ENCODE data around the gene ABLIM1. TPM values are rescaled to one million over a fixed set of nuclear protein-coding genes. Genes with fewer than 3 reads are reported as not detected.

ABLIM1 gene
- total RNA-seq, 1 donor from 2014 or later = 35.8 TPM

GRCh38 chr10:114687459-114687858 lies 29.4 kb upstream of the ABLIM1 start:
- H3K27me3 Mint-ChIP-seq (ENCODE audit: low read depth) = no peaks in the 10 kb centered on the region
- TF ChIP-seq, protein P1, sequence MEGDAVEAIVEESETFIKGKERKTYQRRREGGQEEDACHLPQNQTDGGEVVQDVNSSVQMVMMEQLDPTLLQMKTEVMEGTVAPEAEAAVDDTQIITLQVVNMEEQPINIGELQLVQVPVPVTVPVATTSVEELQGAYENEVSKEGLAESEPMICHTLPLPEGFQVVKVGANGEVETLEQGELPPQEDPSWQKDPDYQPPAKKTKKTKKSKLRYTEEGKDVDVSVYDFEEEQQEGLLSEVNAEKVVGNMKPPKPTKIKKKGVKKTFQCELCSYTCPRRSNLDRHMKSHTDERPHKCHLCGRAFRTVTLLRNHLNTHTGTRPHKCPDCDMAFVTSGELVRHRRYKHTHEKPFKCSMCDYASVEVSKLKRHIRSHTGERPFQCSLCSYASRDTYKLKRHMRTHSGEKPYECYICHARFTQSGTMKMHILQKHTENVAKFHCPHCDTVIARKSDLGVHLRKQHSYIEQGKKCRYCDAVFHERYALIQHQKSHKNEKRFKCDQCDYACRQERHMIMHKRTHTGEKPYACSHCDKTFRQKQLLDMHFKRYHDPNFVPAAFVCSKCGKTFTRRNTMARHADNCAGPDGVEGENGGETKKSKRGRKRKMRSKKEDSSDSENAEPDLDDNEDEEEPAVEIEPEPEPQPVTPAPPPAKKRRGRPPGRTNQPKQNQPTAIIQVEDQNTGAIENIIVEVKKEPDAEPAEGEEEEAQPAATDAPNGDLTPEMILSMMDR (conservative IDR thresholded peaks at IDR 0.05) = no peak
- no peak overlapping the region for H3K4me3 Mint-ChIP-seq
- H3K27ac Mint-ChIP-seq (ENCODE audit: unreplicated experiment) = no peak overlapping the region
- H3K36me3 Mint-ChIP-seq (ENCODE audit: low read depth) = no peaks in the 10 kb centered on the region
- no peak for DNase-seq (ENCODE audit: low read depth, low spot score)
- peaks cover 36% of the 10 kb centered on the region for H3K4me1 Mint-ChIP-seq
- H3K9me3 Mint-ChIP-seq = no peaks in the 10 kb centered on the region

- Mint-ChIP-seq H3K4me1 (peaks cover 30% of the 10 kb centered on the region), H3K27ac (ENCODE audit: unreplicated experiment) (no peak overlapping the region), H3K9me3 (no peaks in the 10 kb centered on the region), H3K4me3 (no peak overlapping the region), H3K27me3 (ENCODE audit: low read depth) (no peaks in the 10 kb centered on the region), H3K36me3 (ENCODE audit: low read depth) (no peaks in the 10 kb centered on the region)
- no peak for DNase-seq (ENCODE audit: low read depth, low spot score)
- TF ChIP-seq, protein P1 (conservative IDR thresholded peaks at IDR 0.05) = no peak
These were observed 27.9 kb upstream of the ABLIM1 start for GRCh38 chr10:114686013-114686412.

DNA sequence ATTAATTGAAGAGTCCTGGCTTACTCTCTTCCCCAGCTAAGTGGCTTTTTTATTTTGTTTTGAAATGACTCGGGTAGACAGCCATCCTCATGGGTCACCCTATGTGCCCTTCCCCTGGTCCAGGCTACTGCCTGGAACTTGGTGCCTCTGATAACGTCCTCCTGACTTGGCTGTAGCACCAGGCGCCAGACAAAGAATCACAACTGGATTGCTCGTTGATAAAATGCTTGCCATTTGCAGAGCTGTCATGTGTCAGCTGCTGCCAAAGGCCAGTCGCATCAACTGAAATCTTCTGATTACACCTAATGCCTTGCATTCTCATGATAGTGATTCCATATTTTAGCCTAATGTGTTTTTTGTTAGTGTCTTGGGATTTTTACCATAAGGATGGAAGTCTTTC lies 27.4 kb upstream of the ABLIM1 start:
- H3K4me1 Mint-ChIP-seq = peaks cover 30% of the 10 kb centered on the region
- no peak for DNase-seq (ENCODE audit: low read depth, low spot score)
- no peaks in the 10 kb centered on the region for H3K36me3 Mint-ChIP-seq (ENCODE audit: low read depth)
- H3K9me3 Mint-ChIP-seq = no peaks in the 10 kb centered on the region
- no peak overlapping the region for H3K4me3 Mint-ChIP-seq
- H3K27ac Mint-ChIP-seq (ENCODE audit: unreplicated experiment) = no peak overlapping the region
- no peaks in the 10 kb centered on the region for H3K27me3 Mint-ChIP-seq (ENCODE audit: low read depth)
- TF ChIP-seq, protein P1 (conservative IDR thresholded peaks at IDR 0.05) = no peak

DNA sequence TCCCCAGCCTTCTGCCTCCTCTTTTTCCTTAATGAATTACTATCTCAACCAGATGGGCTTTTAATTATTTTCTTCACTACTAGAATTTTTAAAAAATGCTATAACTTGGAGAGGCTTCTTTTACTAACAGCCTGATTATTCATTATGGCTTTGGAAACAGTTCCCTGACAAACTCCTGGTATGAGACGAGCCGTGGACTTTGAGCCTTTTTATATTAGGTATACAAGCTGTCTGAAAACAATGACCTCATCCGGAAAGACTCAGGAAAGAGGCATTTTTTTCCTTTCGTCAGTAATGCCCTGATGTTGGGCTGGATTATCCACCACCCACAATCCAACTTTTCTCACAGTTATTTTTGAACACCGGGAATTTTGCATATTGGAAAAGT lies 26.7 kb upstream of the ABLIM1 start:
- Mint-ChIP-seq H3K27me3 (ENCODE audit: low read depth) (no peaks in the 10 kb centered on the region), H3K27ac (ENCODE audit: unreplicated experiment) (no peak overlapping the region), H3K36me3 (ENCODE audit: low read depth) (no peaks in the 10 kb centered on the region), H3K4me1 (peaks cover 30% of the 10 kb centered on the region), H3K9me3 (no peaks in the 10 kb centered on the region), H3K4me3 (no peak overlapping the region)
- no peak for DNase-seq (ENCODE audit: low read depth, low spot score)
- TF ChIP-seq, protein P1 (conservative IDR thresholded peaks at IDR 0.05) = no peak

- DNase-seq (ENCODE audit: low read depth, low spot score) = no peak
- peaks cover 30% of the 10 kb centered on the region for H3K4me1 Mint-ChIP-seq
- H3K27ac Mint-ChIP-seq (ENCODE audit: unreplicated experiment) = peak overlapping the region; percentile 28
- no peak overlapping the region for H3K4me3 Mint-ChIP-seq
- H3K9me3 Mint-ChIP-seq = no peaks in the 10 kb centered on the region
- no peaks in the 10 kb centered on the region for H3K27me3 Mint-ChIP-seq (ENCODE audit: low read depth)
- TF ChIP-seq, protein P1 (conservative IDR thresholded peaks at IDR 0.05) = no peak
- H3K36me3 Mint-ChIP-seq (ENCODE audit: low read depth) = no peaks in the 10 kb centered on the region
These were observed 26.2 kb upstream of the ABLIM1 start for GRCh38 chr10:114684084-114684821.
